B cell (primary cell): ENCODE results near the gene NTM.

Experiments used
- CTCF ChIP-seq: fragments of 200-600 bp; IDR thresholded peaks from one replicate; pipeline ENCODE4 v1.8.0; 2022; ENCODE audit warnings: antibody characterized with exemption, mild to moderate bottlenecking
- EZH2 ChIP-seq: IDR thresholded peaks from 2 replicates; pipeline ENCODE4 v1.6.1; 2012; ENCODE audit warnings: borderline replicate concordance, low read depth, mild to moderate bottlenecking, moderate library complexity, low read length; ENCODE audit not compliant: insufficient read depth, poor library complexity, severe bottlenecking

GRCh38 chr11:132131047-132131446, 760.6 kb downstream of the NTM start:
- TF ChIP-seq EZH2 (no peak), CTCF (no peak)
